ENCODE data around the gene COL4A1.

DNA sequence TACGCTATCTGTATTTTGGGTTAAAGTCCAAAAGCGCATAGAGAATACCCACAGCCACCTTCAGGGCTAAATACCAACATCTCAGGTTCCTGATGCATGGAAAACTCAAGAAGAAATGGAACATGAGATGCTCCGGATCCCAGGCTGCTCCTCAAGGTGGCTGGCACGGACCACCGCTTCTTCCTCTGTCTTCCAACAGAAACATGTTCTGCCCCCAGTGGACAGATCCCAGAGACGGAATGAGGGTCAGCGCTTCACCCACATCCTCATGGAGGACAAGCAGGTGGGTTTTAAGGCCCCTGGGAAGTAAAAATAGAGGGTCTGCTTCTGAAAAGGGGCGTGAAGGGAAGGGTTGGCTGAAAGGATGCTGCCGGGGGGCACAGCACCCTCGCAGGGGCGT lies 17.3 kb downstream of the COL4A1 start:
- TF ChIP-seq CTCF (IDR thresholded peaks at IDR 0.05; ENCODE audit: insufficient read depth, low read depth, low read length) (no peak), EZH2 (IDR thresholded peaks at IDR 0.05; ENCODE audit: insufficient read depth, low read length) (no peak)
